ENCODE measurements around the gene SIX1. TPM values are rescaled to one million over a fixed set of nuclear protein-coding genes. Genes with fewer than 3 reads are reported as not detected.

SIX1 gene
- total RNA-seq, 1 experiment from 2014 or later = 2.5 TPM

GRCh38 chr14:60649875-60650372, 647 bp upstream of the SIX1 start (continued):
- no peak for TF ChIP-seq ZBTB33 (IDR thresholded peaks at IDR 0.05; ENCODE audit: extremely low read depth, insufficient replicate concordance, low read length)
- TF ChIP-seq, protein P1, sequence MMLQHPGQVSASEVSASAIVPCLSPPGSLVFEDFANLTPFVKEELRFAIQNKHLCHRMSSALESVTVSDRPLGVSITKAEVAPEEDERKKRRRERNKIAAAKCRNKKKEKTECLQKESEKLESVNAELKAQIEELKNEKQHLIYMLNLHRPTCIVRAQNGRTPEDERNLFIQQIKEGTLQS (IDR thresholded peaks at IDR 0.05) = no peak
- TF ChIP-seq MAX (IDR thresholded peaks at IDR 0.05) = no peak

GRCh38 chr14:60648249-60648933, 886 bp downstream of the SIX1 start:
- Histone ChIP-seq H3K27ac (ENCODE audit: low read depth, low read length) (peak overlapping the region; percentile 46; the same call in 1 of the 2 replicates), H3K27me3 (ENCODE audit: insufficient read depth, low read length) (peaks cover 15% of the 10 kb centered on the region; the same call in 1 of the 2 replicates), H3K9ac (ENCODE audit: low read length) (peak overlapping the region; percentile 59), H3K79me2 (ENCODE audit: insufficient read depth, low read length) (peaks cover 7% of the 10 kb centered on the region; the same call in 1 of the 2 replicates), H3K4me1 (ENCODE audit: control insufficient read depth in 1 of 2, insufficient read depth in 2 of 2, low read length in 2 of 2) (peaks cover 3 to 22% of the 10 kb centered on the region in 2 experiments; a peak in 2 of 4 replicates), H3K36me3 (ENCODE audit: control insufficient read depth in 1 of 2, insufficient read depth in 2 of 2, low read length in 2 of 2) (no peaks in the 10 kb centered on the region), H4K20me1 (ENCODE audit: insufficient read depth) (no peaks in the 10 kb centered on the region), H3K9me3 (ENCODE audit: control insufficient read depth in 1 of 2, insufficient read depth in 1 of 2, low read depth in 1 of 2, low read length in 2 of 2) (no peaks in the 10 kb centered on the region), H2AFZ (ENCODE audit: low read depth, low read length, poor library complexity, severe bottlenecking) (peak overlapping the region; percentile 85), H3K9me2 (ENCODE audit: insufficient read depth) (no peaks in the 10 kb centered on the region), H3K4me3 (replicated peaks in 1 of 2; ENCODE audit: low read depth in 1 of 2, low read length in 2 of 2) (peak overlapping the region; percentile 50 to 70), H3K4me2 (ENCODE audit: low read length) (peak overlapping the region; percentile 80)
- DNase-seq (ENCODE audit: low read depth, low spot score) (no peak), ATAC-seq (no peak; the same call in 1 of the 2 replicates)
- intact Hi-C loops (cut with micrococcal nuclease) = loop anchor here (5.0 kb wide), 1 partner anchor 74 kb away; the partner anchor contains the start of gene SIX4
- BruUV-seq (replicated peaks) = no TSS peak
- ChIA-PET POLR2A (no interaction called here), CTCF (no interaction called here), RAD21 (ENCODE audit: low non-redundant PET in 1 of 2, low total read pairs in 2 of 2, uncharacterized antibody in 2 of 2, unreplicated experiment in 2 of 2) (no interaction called here)
- TF ChIP-seq EZH2 (IDR thresholded peaks at IDR 0.05) (no peak), CEBPB (IDR thresholded peaks at IDR 0.05; ENCODE audit: low read depth) (no peak), EGR1 (IDR thresholded peaks at IDR 0.05; ENCODE audit: low read depth) (peak; percentile 70)
